ENCODE results near the gene SLC23A2.
"Not testable (repeated sequence)": the region's sequence is repeated elsewhere in the genome, so short reads cannot be mapped to it uniquely, and the experiment has no call there.

The SLC23A2 gene

DNA sequence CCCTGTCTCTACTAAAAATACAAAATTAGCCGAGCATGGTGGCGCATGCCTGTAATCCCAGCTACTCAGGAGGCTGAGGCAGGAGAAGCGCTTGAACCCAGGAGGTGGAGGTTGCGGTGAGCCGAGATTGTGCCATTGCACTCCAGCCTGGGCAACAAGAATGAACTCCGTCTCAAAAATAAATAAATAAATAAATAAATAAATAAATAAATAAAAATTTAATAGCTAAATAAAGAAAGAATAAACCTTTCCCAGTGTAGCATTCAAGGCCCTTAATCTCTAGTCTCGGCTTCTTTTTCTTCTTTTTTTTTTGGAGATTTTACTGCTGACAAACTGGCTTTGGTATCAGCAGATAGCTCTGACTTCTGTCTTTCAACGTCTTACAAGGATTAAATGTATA, 3.5 kb upstream of the SLC23A2 start:
- not testable (repeated sequence) for DNase-seq

DNA sequence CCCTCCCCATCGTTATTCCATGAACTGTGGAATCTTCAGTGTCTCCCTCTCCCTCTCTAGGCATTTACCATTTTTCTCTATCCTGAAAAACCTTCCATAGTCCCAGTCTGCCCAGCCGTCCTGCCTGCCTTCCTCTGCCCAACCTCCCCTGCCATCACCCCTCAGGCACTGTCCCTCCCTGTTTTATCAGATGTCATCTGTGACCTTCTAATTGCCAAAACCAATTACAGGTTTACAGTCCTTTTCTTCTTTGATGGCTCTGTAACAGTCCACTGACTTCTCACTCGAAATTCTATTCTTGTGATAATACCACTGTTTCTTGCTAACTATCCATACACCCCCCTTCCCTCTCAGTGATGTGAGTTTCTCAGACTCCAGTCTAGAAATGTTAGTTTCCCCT, 2.3 kb upstream of the SLC23A2 start:
- no peak for DNase-seq

DNA sequence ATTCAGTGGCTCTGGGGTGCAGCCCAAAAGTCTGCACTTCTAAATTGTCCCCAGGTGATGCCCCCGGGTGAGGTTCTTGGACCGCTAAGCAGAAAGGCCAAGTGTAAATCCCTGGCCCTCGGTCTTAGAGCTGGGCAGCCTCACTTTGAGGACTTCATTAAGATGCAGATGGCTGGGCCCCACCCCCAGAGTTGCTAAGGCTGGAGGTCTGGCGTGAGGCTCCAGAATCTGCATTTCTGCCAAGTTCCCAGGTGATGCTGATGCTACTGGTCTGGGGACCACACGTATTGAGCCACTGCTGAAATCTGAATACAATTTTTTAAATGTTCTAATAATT, 735 bp upstream of the SLC23A2 start:
- peak; percentile 47 for DNase-seq

DNA sequence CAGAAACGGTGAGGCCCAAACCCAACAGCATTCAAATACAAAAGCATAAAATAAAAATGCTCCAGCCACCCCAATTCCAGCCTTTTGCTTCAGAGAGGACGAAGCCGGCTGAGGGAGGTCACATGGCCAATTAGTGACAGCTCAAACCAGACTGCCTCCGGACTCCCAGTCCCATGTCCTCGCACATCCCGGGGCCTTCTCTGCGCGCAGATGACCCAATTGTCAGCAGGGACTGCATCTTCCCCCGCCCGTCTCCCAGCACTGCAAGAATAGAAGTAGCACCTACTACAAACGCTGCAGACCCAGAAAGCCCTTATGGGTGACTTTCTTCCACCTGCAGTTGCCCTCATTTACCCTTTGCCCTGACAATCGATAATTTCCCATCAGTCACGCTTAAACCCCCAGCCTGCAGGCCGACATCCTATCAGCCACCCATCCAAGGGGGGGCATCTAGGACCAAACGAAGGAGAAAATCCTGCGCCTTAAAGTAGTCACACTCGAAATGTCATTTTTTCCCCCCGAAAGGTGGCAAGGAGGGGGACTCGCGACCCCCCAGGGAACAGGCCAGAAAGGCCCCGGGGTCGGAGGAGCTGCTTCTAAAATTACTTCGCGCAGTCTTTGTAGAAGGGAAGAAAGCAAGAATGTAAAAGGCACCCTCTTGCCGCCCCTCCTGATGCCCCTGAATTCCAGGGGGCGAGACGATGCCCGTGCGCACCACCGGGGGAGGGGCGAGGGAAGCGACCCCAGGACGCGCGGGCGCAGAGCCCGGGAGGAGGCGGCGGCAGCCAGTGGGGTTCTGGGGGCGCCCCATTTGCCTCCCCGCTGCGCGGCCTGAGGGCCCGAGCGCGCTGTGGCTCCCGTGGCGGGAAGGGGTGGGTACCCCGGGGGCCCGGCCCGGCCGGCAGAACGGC, 792 bp downstream of the SLC23A2 start:
- DNase-seq, result peak; percentile 62

DNA sequence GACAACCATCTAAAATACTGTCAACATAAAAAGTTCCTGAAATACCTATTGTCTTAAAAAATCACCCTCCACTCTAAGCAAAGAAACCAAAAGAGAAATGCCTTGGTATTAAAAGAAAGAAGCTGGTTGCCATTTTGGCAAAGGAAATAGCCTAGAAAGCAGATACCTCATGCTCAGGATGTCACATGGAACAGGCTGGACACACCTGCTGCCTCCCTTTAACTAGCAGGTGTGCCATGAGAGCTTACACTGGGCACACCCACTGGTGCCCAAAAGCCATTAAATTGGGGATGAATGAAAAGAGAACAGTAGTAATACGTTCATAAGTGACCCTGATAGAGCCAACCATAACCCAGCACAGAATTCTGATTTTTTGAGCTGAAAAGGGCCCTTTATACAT, 1.5 kb downstream of the SLC23A2 start:
- DNase-seq, result no peak

DNA sequence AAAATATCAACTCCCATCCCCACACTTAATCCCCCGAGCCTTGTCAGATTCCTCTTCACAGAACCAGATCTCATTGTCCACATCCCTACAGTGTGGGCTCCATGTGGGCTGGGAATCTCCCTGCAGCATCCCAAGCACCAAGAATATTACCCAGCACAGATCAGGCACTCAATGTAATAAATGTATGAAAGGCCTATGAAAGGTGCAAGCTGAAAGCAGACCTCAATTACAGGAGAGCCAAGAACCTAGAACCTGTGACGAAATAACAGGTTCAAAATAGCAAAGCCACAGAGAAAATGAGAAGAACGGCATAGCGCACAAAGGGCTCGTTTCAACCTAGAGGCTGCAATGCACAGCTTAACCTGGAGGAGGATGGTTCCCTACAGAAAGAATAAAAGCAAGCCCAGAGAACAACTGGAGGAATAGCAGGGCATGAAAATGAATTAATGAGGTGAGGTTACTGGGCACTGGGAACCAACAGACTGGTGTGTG, 3.1 kb downstream of the SLC23A2 start:
- peak; percentile 15 for DNase-seq

DNA sequence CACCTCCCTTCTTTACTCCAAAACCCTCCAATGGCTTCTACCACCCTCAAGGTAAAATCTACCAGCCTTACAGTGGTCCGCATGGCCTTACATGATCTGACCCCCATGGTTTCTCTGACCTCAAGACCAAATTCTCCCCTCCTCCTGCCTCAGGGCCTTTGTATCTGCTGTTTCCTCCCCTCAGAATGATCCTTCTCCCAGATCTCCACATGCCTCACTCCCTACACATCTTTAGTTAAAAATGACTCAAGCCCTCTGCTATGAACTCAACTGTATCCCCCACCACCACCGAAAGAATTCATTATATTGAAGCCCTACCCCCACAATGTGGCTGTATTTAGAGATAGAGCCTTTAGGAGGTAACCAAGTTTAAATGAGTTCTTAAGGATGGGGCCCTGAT, 4.1 kb downstream of the SLC23A2 start:
- no peak for DNase-seq

DNA sequence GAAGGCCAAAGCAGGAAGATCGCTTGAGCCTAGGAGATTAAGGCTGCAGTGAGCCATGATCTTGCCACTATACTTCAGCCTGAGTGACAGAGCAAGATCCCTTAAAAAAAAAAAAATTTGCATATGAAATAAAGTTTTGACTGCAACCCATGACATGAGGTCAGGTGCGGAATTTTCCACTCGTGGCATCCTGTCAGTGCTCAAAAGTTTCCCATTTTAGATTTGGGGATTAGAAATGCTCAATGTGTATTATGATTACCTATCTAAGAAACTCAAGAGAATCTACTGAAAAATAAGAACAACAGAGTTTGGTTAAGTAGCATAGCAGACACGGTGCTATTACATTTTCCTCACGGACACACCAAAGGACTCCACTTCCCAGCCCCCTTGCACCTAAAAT, 11.7 kb downstream of the SLC23A2 start:
- peak; percentile 40 for DNase-seq

DNA sequence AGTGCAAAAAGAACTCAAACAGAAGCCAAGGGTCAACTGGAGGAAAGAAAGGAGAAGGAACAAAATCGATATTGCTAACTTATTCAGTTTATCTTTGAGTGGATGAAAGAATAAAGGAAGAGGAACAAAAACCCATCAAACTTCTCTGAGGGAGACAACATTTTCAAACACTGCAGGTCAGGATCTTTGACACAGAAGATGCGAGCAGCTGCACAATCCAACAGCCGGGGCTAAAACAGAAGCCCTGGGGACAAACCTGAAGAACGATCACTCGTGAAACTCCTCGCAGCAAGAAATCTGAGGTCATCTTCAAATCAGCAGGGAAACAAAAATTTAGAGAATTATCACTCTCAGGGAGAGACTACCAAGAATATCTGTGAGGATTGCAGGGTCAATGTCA, 14.2 kb downstream of the SLC23A2 start:
- DNase-seq, result no peak

DNA sequence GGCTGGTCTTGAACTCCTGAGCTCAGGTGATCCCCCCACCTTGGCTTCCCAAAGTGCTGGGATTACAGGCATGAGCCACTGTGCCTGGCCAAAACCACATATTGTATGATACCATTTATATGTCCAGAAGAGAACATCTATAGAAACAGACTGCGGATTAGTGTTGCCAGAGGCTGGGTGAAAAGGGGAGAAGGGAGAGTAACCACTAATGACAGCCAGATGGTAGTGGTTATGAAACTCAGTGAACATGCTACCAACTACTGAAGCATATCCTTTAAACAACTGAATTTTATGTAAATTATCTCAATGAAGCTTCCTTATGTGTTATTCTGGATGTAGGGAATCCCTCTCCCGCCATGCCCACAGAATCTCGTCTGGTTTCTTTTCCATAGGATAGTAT, 15.7 kb downstream of the SLC23A2 start:
- no peak for DNase-seq

DNA sequence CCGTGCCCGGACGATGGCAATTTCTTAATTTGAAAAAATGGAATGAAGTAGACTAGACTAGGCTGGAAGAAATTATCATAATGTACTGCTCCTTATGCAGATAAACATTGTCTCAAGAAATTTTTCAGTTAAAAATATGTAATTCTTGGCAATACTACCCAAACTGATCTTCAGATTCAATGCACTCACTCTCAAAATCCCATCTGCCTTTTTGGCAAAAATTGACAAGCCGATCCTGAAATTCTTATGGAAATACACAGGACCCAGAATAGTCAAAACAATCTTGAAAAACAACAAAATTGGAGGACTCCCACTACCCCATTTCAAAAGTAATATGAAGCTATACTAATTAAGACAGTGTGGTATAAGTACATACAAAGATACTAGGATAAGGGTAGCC, 19.0 kb downstream of the SLC23A2 start:
- no peak for DNase-seq

DNA sequence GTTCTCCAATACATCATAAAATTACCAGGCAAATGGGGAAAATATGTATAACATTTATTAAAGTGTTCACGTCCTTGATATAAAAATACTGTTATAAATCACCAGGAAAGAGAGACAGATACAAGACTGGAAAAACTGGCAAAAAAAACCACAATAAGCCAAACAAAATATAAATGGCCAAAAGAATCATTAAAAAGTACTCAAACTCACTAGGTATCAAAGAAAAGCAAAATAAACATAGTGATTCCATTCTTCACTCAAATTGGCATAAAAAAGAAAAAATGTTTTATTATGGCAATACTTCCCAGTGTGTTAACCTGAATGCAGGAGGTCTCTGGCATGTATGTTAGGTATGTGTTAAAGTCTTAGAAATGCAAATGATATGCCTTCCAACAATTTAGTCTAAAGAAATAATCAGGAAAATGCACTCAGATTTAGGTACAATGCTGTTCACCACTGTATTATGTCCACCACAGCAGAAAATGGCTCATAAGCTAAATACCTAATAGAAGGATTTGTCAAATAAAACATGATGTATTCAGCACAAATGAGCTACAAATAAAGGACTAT, 21.4 kb downstream of the SLC23A2 start:
- no peak for DNase-seq

DNA sequence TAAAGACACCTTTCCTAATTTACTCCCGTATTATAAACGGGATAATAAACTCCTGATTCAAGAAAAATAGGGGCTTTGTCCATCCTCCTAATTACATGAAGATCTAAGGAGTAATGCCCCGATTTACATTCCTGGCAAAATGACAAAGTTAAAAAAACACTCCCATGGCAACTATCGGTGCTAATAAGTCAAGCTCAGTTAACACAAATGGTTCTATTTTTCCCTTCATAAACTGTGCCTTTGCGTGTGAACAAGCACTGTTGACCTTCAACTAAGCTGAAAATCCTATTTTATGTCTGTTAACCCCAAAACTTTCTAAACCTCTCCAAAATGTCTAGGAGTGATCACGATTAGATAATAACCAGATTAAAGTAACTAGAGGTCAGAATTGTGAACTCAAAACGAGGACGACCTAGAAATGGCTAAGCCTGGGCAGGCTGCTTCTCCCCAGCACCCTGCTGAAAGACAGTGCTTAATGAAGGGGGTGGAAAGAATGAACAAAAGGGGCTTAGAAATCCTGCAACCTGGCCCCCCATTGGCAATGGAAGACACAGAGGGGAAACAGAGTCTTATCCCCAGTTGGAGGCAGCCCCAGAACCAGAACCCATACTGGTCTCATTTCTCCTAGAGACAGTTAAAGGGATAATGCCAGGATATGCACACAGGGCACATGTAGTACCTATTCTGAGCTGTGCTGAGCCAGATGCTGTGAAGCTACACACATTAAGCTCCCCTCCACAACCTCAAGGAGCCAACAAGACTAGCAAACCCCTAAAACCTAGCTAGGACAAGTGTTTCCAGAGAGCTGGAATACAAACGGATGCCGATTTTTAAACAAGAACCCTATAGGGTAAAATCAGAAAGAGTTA, 23.0 kb downstream of the SLC23A2 start:
- DNase-seq, result peak; percentile 91

DNA sequence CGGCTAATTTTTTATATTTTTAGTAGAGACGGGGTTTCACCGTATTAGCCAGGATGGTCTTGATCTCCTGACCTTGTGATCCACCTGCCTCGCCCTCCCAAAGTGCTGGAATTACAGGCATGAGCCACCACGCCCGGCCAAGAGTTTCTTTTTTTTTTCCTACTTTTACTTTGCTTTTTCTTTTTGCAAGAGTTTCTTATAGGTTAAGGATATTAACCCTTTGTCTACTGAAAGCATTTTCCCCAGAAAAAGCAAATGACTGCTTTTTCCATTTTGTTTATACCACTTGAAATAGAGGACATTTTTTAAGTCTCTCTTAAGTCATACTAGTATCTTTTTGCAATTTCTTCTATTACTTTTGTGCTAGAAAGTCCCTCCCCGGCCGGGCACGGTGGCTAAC, 25.3 kb downstream of the SLC23A2 start:
- not testable (repeated sequence) for DNase-seq

DNA sequence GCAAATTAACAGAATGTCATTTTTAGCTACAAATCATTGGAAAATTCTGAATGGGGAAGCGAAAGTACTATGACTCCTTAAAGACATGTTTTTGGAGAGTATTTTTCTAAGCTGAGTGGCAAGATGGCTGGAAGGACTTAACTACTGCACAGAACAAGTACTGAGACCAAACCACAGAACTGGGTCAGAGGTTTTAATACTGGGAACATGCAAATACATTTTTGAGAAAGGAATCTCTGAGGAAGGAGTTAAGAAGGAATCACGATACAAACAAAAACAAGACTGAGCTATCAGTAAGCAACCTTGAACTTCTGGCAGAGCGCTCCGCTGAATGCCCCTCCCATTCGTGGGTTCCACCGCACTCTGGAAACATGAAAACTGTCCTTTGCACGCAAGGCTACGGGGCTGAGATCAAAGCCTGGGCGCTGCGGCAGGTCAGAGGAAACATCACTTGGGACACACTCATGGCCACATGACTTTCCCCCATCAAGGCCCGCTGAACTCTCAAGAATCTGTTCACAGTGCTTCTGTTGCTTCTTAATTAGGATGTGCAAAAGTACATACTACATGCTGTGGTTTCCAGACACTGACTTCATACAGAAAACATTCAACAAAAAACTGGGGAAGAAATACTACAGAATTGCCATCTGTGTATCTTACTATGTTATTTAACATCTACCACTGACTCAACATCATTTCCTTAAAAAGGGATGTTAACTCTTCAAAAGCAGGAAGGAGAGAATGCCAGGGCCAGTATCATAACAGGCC, 27.8 kb downstream of the SLC23A2 start:
- no peak for DNase-seq

DNA sequence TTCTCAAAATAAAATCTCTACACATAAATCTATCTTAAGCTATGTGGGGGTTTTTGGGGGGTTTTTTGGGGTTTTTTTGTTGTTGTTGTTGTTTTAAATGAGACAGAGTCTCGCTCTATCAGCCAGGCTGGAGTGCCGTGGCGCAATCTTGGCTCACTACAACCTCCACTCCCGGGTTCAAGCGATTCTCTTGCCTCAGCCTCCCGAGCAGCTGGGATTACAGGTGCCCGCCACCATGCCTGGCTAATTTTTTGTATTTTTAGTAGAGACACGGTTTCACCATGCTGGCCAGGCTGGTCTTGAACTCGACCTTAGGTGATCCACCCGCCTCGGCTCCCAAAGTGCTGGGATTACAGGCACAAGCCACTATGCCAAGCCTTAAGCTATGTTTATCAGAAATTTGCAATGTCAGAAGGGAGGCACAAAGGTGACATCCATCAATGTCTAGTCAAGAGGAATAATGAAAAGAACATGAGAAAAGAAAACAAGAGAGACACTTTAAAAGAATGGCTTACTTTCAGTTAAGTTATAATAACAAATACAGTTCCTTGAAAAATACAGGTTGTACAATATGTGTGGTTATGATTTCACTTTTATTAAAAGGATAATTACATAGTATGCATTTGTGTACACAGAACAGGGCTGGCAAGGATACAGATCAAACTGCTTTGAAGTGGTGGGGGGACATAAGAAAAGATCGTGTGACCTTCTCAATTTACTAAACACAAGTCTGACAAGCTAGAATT, 28.6 kb downstream of the SLC23A2 start:
- DNase-seq, result no peak

DNA sequence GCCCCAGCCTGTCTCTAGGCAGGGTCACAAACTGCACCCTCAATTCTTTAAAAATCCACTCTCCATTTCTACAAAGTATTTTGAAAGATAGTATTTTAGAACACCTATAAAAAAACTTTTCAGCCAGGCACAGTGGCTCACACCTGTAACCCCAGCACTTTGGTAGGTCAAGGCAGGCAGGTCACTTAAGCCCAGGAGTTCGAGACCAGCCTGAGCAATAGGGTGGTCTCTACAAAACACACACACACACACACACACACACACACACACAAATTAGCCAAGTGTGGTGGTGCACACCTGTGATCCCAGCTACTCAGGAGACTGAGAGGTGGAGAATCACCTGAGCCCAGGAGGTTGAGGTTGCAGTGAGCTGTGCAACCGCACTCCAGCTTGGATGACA, 30.2 kb downstream of the SLC23A2 start:
- DNase-seq, result no peak

DNA sequence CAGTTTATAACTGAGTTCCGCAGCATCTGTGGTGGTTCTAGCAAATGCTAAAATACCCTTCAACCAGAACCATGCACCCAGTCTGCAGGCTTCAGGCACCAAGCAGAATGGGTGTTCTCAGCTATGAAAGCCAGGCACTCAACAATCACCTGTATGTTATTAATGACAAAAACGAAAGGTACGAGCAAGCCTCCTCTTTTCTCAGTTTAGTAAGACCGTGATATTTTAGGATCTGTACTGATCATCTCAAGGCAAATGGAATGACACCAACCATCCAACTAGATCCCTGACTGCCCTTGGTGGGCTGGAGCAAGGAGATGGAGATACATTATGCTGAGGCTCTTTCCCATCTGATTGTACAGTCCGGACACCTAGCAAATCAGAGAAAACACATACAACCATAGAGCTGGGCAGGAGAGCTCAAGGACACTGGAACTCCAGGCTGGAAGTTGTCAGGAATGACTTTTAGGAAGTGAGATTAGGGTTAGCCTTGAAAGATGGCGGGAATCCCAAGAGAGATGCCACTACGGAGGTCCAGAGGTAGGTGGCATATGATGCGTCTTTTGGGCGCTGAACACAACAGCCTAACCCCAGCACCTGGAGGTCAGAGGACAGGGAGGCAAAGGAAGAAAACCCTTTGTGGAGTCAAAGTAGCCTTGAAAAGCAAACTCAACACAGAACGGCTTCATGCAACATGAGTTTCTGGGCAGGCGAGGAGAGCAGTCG, 33.4 kb downstream of the SLC23A2 start:
- DNase-seq, result no peak

DNA sequence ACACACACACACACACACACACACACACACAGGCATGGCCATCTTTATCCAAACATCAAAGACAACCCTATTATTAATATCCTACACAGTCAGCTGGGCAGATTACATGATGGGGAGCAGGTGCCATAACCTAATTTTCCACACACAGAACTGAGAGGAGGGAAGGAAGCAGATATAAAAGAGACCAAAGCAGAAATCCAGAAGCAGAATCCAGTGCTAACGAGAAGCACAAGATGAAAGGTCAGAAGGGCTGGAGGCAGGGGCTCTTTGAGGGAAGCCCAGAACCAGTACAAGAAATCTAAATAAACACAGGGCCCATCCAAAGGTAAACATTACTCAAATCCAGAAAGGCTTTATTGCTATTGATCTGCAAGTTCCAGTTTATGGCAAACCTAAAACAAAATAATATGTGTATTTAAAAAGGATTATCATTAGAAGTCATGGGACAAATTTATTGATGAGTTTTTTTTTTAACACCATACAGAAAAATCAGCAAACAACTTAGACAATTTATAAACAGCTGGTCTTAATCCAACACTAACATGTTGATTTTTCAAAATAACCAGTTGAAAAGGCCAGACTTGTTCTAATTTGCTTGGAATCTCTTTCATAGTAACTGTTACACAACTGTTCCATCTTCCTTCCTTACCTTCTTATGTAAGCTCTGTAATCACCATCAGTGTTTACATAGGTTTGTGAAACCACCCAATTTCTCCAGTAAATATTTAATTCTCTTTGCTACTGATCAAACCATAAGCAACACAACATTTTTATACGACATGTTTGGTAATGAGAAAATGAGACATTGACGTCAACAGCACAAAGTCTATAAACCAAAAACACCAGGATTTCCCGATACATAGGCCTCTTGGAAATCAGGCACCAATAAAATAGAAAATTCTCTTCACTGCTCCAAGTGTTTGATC, 34.2 kb downstream of the SLC23A2 start:
- DNase-seq, result no peak

DNA sequence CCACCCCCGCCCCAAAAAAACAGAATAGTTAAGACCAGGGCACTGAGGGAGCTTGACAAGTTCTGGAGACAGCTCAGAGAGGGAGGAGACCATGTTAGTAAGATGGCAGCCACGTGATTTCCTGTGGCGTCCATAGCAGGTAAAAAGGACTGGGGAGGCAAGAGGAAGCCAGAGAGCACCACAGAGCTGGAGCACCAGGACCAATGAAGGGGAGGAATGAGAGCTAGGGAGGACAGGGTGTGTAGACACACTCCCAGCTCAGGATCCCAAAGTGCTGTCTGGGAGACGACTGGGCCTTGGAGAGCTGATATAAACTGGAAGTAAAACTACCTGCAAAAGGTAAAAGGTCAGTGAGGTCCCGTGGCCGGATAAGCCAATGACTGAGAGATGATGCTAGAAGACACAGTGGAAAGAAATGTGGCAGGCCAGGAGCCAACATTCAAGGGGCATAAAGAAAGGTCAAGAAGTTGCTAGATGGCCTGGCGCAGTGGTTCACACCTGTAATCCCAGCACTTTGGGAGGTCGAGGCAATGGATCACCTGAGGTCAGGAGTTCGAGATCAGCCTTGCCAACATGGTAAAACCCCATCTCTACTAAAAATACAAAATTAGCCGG, 39.0 kb downstream of the SLC23A2 start:
- no peak for DNase-seq

All from NCI-H82 (cell line).